Transverse colon (tissue), 4 donors: ENCODE results near the gene CCDC40. TPM values are rescaled to one million over a fixed set of nuclear protein-coding genes. Genes with fewer than 3 reads are reported as not detected.
A peak's percentile ranks its signal among the peaks of the same experiment; 100 is the strongest.

ENCODE experiments used
- DNase-seq: peaks from one replicate; pipeline ENCODE4 v3.0.0-alpha.2; 2019
- H3K27ac ChIP-seq, 4 donors: fragments of 200-600 bp; sonication (generic); 2 replicates each; pipeline ENCODE4 v1.5.1; 2016 to 2018; ENCODE audit warnings: inconsistent platforms in 4 of 4
- H3K27me3 ChIP-seq: fragments of 200-600 bp; sonication (generic); 2 replicates; pipeline ENCODE4 v1.5.1; 2017; ENCODE audit warnings: inconsistent platforms
- H3K36me3 ChIP-seq, 4 donors: fragments of 200-600 bp; sonication (generic); 2 replicates each; pipeline ENCODE4 v1.5.1; 2017 to 2019; ENCODE audit warnings: inconsistent platforms in 4 of 4
- H3K4me1 ChIP-seq, 4 donors: fragments of 200-600 bp; sonication (generic); 2 replicates each; pipeline ENCODE4 v1.5.1; 2017 to 2020; ENCODE audit warnings: inconsistent platforms in 4 of 4
- H3K4me3 ChIP-seq, 4 donors: fragments of 200-600 bp; sonication (generic); 1 replicate in 1 of 4; 2 replicates in 3 of 4; pipeline versions ENCODE4 v1.5.1 to v1.6.1; 2017 to 2019; ENCODE audit warnings: inconsistent platforms in 4 of 4
- H3K9me3 ChIP-seq, 2 donors: fragments of 200-600 bp; sonication (generic); 2 replicates each; pipeline ENCODE4 v1.5.1; 2017 to 2019; ENCODE audit warnings: inconsistent platforms in 2 of 2
- EP300 ChIP-seq: sonication (generic); formaldehyde crosslinking; IDR thresholded peaks from one replicate; pipeline ENCODE4 v1.6.1; 2017; ENCODE audit warnings: antibody characterized with exemption, low read depth
- POLR2A ChIP-seq: fragments of 450-650 bp; IDR thresholded peaks from one replicate; pipeline ENCODE4 v1.6.1; 2016; ENCODE audit warnings: antibody characterized with exemption, mild to moderate bottlenecking, moderate library complexity
- POLR2AphosphoS5 ChIP-seq, 3 donors: sonication (generic); formaldehyde crosslinking; IDR thresholded peaks; one replicate each; pipeline ENCODE4 v1.6.1; 2016; ENCODE audit warnings: antibody characterized with exemption in 3 of 3
- WGBS, 2 donors: methylation state at CpG; one replicate each; pipeline ENCODE4 v1.1.5; 2018; ENCODE audit warnings: low coverage in 1 of 2; 5-methylcytosine and 5-hydroxymethylcytosine counted together
- in situ Hi-C, 4 donors: fragments of 200-750 bp; cut with MboI; loops; one replicate each; pipeline versions ENCODE4 v1.15.0 to v1.15.1; 2017; ENCODE audit warnings: low sequenced_read_pairs in 3 of 4, low pct_ligation_motif_present in 1 of 4, low pct_unique_long_range_greater_than_20kb in 1 of 4
- intact Hi-C: fragments of 100-400 bp; cut with DNase I; formaldehyde crosslinking; loops from one replicate; pipeline ENCODE4 v1.15.1; 2023; ENCODE audit warnings: low total_unique reads
- small RNA-seq, 4 donors: library from RNA; depleted of rRNA; stranded (forward); fragments of <200 nt; gene quantifications; one replicate each; pipeline ENCODE3, GENCODE V24; 2016
- total RNA-seq, 4 donors: library from RNA; depleted of rRNA; stranded (reverse); fragments of >200 nt; gene quantifications; one replicate each; pipeline ENCODE4 v1.1.0, GENCODE V29; 2016
- TF ChIP-seq, protein P1 (sequence below), 5 experiments: fragments of 200-600 bp in 3 of 5; fragments of 450-650 bp in 2 of 5; sonication (generic) in 3 of 5; IDR thresholded peaks; 1 replicate in 2 of 5; 2 replicates in 3 of 5; pipeline ENCODE4 v1.5.1; 2016 to 2017; ENCODE audit warnings: antibody characterized with exemption in 5 of 5, inconsistent platforms in 3 of 5, mild to moderate bottlenecking in 2 of 5, moderate library complexity in 1 of 5

CCDC40 gene
- total RNA-seq, 4 donors from 2014 or later: 0.75 to 2.8 (median 2.0) TPM

DNA sequence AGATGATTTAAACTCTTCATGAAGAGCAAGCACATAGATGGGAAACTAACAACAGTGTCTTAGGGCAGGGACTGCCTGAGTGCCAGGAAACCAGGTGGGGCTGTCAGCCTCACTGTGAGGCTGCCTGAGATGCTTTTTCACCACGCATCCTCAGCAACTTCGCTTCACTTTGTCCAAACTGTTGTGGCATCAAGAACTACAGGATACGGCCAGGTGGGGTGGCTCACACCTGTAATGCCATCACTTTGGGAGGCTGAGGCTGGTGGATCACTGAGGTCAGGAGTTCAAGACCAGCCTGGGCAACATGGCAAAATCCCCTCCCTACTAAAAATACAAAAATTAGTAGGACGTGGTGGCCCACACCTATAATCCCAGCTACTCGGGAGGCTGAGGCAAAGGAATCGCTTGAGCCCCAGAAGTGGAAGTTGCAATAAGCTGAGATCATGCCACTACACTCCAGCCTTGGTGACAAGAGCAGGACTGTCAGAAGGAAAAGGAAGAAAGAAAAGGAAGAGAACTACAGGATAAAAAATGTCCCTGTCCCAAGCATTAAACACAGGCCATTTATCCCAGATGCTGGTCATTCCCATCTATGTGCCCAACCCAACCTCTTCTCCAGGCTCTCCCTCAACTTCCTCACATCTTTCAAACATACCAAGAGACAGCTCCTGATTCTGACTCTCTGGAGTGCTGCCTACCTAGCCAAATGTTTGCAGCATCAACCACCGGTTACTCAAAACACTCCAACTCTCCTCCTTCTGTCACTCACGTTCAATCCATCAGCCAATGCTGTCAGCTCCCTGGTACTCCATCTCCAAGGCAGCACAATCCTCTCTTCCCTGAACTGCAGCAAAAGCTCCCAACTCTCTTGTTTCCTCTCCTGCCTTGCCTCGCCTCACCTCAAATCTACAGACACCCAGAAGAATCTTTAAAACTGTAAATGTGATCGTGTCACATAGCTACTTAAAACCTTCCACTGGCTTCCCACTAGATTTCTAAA lies 108.9 kb downstream of the CCDC40 start:
- Histone ChIP-seq H3K4me1 (peaks cover 11 to 28% (median 19%) of the 10 kb centered on the region in 4 donors), H3K27ac (peak overlapping the region; percentile 92 to 99 (median 96)), H3K9me3 (no peaks in the 10 kb centered on the region), H3K36me3 (peaks cover 0 to 31% (median 12%) of the 10 kb centered on the region in 4 donors), H3K4me3 (peak overlapping the region in 3 of 4 donors; percentile 87 to 100 (median 92)), H3K27me3 (no peaks in the 10 kb centered on the region)
- in situ Hi-C loops: no loop called here
- intact Hi-C loops: no loop called here
- DNase-seq: no peak
- 43 to 44% methylated on average over 10 of the region's 10 CpGs for WGBS, 2 donors
- no peak for TF ChIP-seq POLR2A
- TF ChIP-seq POLR2AphosphoS5 (IDR thresholded peaks at IDR 0.05): no peak
- TF ChIP-seq, protein P1, sequence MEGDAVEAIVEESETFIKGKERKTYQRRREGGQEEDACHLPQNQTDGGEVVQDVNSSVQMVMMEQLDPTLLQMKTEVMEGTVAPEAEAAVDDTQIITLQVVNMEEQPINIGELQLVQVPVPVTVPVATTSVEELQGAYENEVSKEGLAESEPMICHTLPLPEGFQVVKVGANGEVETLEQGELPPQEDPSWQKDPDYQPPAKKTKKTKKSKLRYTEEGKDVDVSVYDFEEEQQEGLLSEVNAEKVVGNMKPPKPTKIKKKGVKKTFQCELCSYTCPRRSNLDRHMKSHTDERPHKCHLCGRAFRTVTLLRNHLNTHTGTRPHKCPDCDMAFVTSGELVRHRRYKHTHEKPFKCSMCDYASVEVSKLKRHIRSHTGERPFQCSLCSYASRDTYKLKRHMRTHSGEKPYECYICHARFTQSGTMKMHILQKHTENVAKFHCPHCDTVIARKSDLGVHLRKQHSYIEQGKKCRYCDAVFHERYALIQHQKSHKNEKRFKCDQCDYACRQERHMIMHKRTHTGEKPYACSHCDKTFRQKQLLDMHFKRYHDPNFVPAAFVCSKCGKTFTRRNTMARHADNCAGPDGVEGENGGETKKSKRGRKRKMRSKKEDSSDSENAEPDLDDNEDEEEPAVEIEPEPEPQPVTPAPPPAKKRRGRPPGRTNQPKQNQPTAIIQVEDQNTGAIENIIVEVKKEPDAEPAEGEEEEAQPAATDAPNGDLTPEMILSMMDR (IDR thresholded peaks at IDR 0.05): no peak
- no peak for TF ChIP-seq EP300

DNA sequence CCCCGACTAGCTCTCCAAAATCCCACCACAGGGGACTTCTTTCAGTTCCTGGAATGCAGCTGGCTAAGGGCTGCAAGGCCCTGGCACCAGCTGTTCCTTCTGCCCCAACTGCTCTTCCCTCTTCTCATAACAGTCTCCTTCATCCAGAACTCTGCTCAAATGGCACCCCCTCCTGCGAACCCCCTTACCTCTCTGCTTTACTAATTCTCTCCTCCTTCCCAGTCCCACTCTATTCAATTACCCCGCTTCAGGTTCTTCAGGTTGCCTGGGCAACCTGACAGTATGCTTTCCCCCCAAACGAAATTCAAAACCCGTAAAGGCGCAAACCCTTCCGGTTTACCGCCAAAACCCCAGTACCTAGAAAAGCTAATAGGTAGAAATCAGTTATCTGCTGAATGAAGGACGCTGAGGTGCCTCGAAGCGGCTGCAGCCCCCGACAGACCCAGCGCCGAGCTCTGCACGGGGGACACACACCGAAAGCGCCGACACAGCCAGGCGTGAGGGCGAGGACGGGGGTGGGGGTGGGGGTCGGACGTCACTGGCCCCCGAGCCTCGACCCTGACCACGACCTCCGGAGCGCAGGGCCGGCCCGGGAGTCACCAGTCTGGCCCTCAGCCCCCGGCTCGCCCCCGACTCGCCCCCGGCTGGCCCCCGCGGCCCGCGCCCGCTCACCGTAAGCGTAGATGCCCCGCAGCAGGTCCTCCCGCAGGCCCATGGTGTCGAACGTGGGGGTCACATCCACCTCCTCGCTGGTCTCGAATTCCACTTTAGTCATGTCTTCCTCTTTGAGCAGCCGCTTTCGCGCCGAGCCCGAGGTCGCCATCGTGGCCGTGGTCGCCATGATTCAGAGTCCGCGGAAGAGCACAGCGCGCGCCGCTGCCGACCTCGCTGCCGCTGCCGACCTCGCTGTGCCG lies 109.9 kb downstream of the CCDC40 start:
- peaks cover 0 to 21% (median 10%) of the 10 kb centered on the region in 4 donors for H3K36me3 ChIP-seq
- no peaks in the 10 kb centered on the region for H3K9me3 ChIP-seq
- TF ChIP-seq EP300: no peak
- TF ChIP-seq POLR2A: no peak
- TF ChIP-seq, protein P1 (IDR thresholded peaks at IDR 0.05): no peak
- TF ChIP-seq POLR2AphosphoS5 (IDR thresholded peaks at IDR 0.05): no peak
- no peaks in the 10 kb centered on the region for H3K27me3 ChIP-seq
- H3K4me1 ChIP-seq: peaks cover 11 to 28% (median 19%) of the 10 kb centered on the region in 4 donors
- in situ Hi-C loops (no loop called here), intact Hi-C loops (no loop called here)
- WGBS, 2 donors: 0% methylated on average over 3 to 67 of the region's 69 CpGs
- H3K4me3 ChIP-seq: peak overlapping the region; percentile 82 to 100 (median 90)
- peak overlapping the region; percentile 92 to 99 (median 96) for H3K27ac ChIP-seq
- no peak for DNase-seq

DNA sequence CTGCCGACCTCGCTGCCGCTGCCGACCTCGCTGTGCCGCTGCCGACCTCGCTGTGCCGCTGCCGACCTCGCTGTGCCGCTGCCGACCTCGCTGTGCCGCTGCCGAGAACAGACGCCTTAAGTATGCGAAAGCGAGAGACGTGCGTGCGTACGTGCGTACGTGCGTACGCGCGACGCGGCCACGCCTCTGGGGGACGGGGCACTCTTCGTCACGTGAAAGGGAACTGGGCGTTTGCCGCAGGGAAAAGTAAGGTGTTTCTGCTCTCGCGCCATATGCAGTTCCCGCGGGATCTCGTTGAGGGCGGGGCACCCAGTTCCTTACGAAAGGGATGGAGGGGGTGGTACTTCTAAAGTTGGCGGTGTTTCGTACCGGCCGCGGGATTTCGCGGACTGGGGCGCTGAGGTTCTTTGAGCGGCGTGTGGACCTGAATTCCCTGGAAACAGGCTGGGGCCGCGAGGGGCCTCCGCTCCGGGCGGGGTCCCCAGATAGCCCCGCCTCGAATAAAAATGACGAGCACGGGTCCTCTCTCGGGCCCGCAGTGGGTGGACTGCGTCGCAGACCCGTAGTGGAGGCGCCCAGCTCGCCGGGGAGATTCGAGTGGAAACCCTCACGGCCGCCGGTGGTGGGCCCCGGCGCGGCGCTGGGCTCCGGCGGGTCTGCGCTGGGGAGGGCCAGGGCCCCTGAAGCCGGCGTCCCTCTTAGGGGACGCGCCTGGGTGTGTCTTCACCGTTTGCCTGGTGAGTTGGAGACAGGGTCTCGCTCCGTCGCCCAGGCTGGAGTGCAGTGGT lies 110.8 kb downstream of the CCDC40 start, which contains the start of gene EIF4A3:
EIF4A3 (minus strand) TSS at position 94 of the 788 bp plus-strand sequence. CDS start 167 bp downstream, outside the sequence.
- Histone ChIP-seq H3K27me3 (no peaks in the 10 kb centered on the region), H3K9me3 (no peaks in the 10 kb centered on the region), H3K27ac (peak within 1 kb of the TSS; percentile 92 to 99 (median 96)), H3K36me3 (peaks cover 0 to 13% (median 6%) of the 10 kb centered on the region in 4 donors), H3K4me1 (peaks cover 11 to 28% (median 19%) of the 10 kb centered on the region in 4 donors), H3K4me3 (peak within 1 kb of the TSS; percentile 82 to 100 (median 90))
- intact Hi-C loops: no loop called here
- peak; percentile 99 for DNase-seq
- WGBS, 2 donors: 1% methylated on average over 66 of the region's 90 CpGs; no CpG with 5 or more reads in 1 of the 2 donors
- in situ Hi-C loops: no loop called here
- TF ChIP-seq, protein P1 (IDR thresholded peaks at IDR 0.05): peak in 1 of 5 experiments; percentile 4
- peak; percentile 95 to 96 (median 96) for TF ChIP-seq POLR2AphosphoS5 (IDR thresholded peaks at IDR 0.05)
- TF ChIP-seq POLR2A: peak; percentile 96
- peak; percentile 92 for TF ChIP-seq EP300

Small RNA genes within 50 kb of the gene (small RNA-seq; reads per million reads assigned to genes)
- gene AC087741.2 (0 reads per million in 4 donors), gene MIR1268B (0 reads per million in 4 donors)

Other genes starting within 250 kb of the CCDC40 start
- 1 to 10 TPM; 1.5 to 4.4 (median 3.1) TPM for gene CBX8, start 239.6 kb upstream of the CCDC40 start, total RNA-seq
- gene CBX4, start 197.2 kb upstream of the CCDC40 start, total RNA-seq: 10 to 100 TPM in 1 of 4 donors, 1 to 10 TPM in 3; 6.6 to 25.1 (median 8.3) TPM
- 10 to 100 TPM; 12.3 to 22.4 (median 18.1) TPM for gene TBC1D16, start 770 bp upstream of the CCDC40 start, total RNA-seq
- gene GAA, start 64.9 kb downstream of the CCDC40 start, total RNA-seq: 10 to 100 TPM; 54.6 to 96.5 (median 81.4) TPM
- 10 to 100 TPM; 37.0 to 74.5 (median 55.8) TPM for gene EIF4A3, start 110.5 kb downstream of the CCDC40 start, total RNA-seq
- gene CARD14, start 133.4 kb downstream of the CCDC40 start, total RNA-seq: under 1 TPM in 3 of 4 donors, not detected in 1; 0.14 to 0.75 (median 0.48) TPM
- 10 to 100 TPM; 26.2 to 66.2 (median 39.9) TPM for gene SGSH, start 183.7 kb downstream of the CCDC40 start, total RNA-seq
- 10 to 100 TPM; 13.2 to 24.7 (median 17.0) TPM for gene SLC26A11, start 183.8 kb downstream of the CCDC40 start, total RNA-seq
- 100 to 1,000 TPM; 113 to 174 (median 159) TPM for gene RNF213, start 224.2 kb downstream of the CCDC40 start, total RNA-seq